ENCODE data around the gene STX8. TPM values are rescaled to one million over a fixed set of nuclear protein-coding genes. Genes with fewer than 3 reads are reported as not detected.

STX8 gene
- total and polyA plus RNA-seq, 8 donors = 21.6 to 559 (median 75.0) TPM

- Histone ChIP-seq H3K27ac (no peak overlapping the region), H3K36me3 (peaks cover 0 to 3% (median 0%) of the 10 kb centered on the region in 4 donors), H3K4me1 (peaks cover 0 to 8% (median 1%) of the 10 kb centered on the region in 4 donors), H3K9me3 (no peaks in the 10 kb centered on the region), H3K27me3 (no peaks in the 10 kb centered on the region), H3K4me3 (no peak overlapping the region)
- WGBS, 5 donors = 70 to 79% (median 74%) methylated on average over 5 of the region's 5 CpGs
- intact Hi-C loops (cut with DNase I; ENCODE audit: low total_unique reads) = no loop called here
- no peak for DNase-seq
- no peak for TF ChIP-seq CTCF (IDR thresholded peaks at IDR 0.05)
- TF ChIP-seq POLR2AphosphoS5 (IDR thresholded peaks at IDR 0.05) = no peak
- no peak for TF ChIP-seq EP300 (IDR thresholded peaks at IDR 0.05)
- TF ChIP-seq POLR2A (IDR thresholded peaks at IDR 0.05) = no peak
Measured at GRCh38 chr17:9200699-9201359, 374.8 kb downstream of the STX8 start.

Small RNA genes within 50 kb of the gene (small RNA-seq; reads per million reads assigned to genes)
- 0 reads per million in 4 donors for gene AC005695.3

Other genes starting within 250 kb of the STX8 start
- gene CFAP52, start 822 bp upstream of the STX8 start, total RNA-seq = not detected
- gene CFAP52, start 822 bp upstream of the STX8 start, polyA plus RNA-seq = not detected
- gene USP43, start 69.7 kb upstream of the STX8 start, total RNA-seq = 10 to 100 TPM in 3 of 5 donors, 1 to 10 TPM in 2; 1.3 to 55.4 (median 10.3) TPM
- gene USP43, start 69.7 kb upstream of the STX8 start, polyA plus RNA-seq = 1 to 10 TPM; 1.5 to 3.8 (median 1.5) TPM
- gene DHRS7C, start 215.8 kb upstream of the STX8 start, total RNA-seq = not detected
- not detected for gene DHRS7C, start 215.8 kb upstream of the STX8 start, polyA plus RNA-seq
- not detected for gene GSG1L2, start 246.3 kb upstream of the STX8 start, total RNA-seq
- gene GSG1L2, start 246.3 kb upstream of the STX8 start, polyA plus RNA-seq = not detected

All from stomach (tissue), 9 donors.